Heart right ventricle (tissue), 16 donors: ENCODE results near the gene SLC2A13. TPM values are rescaled to one million over a fixed set of nuclear protein-coding genes. Genes with fewer than 3 reads are reported as not detected.

ENCODE experiments used
- ATAC-seq, 8 donors: fragments of 200-7000 bp; cut with Tn5 transposase; one replicate each; pipeline ENCODE4 v1.9.1; 2020; ENCODE audit warnings: mild to moderate bottlenecking in 8 of 8, moderate library complexity in 8 of 8, moderate number of reproducible peaks in 1 of 8
- DNase-seq, 2 donors: peaks; one replicate each; pipeline ENCODE4 v3.0.0-alpha.2; 2020
- H3K27ac ChIP-seq, 10 donors: fragments of 200-600 bp; sonication (generic) in 2 of 10; one replicate each; pipeline versions ENCODE4 v1.5.0 to v1.8.0; 2020 to 2022; ENCODE audit warnings: mild to moderate bottlenecking in 3 of 10
- H3K27me3 ChIP-seq, 7 donors: fragments of 200-600 bp; one replicate each; pipeline ENCODE4 v1.8.0; 2021 to 2022; ENCODE audit warnings: mild to moderate bottlenecking in 2 of 7
- H3K36me3 ChIP-seq, 9 donors: fragments of 200-600 bp; sonication (generic) in 1 of 9; one replicate each; pipeline versions ENCODE4 v1.5.0 to v1.8.0; 2020 to 2022; ENCODE audit warnings: mild to moderate bottlenecking in 2 of 9
- H3K4me1 ChIP-seq, 9 donors: fragments of 200-600 bp; sonication (generic) in 1 of 9; one replicate each; pipeline versions ENCODE4 v1.5.0 to v1.8.0; 2020 to 2022; ENCODE audit warnings: mild to moderate bottlenecking in 4 of 9
- H3K4me3 ChIP-seq, 10 donors: fragments of 200-600 bp; sonication (generic) in 2 of 10; one replicate each; pipeline versions ENCODE4 v1.5.0 to v1.8.0; 2020 to 2022; ENCODE audit warnings: mild to moderate bottlenecking in 7 of 10, moderate library complexity in 2 of 10
- H3K9me3 ChIP-seq, 11 donors: fragments of 200-600 bp in 10 of 11; sonication (generic) in 2 of 11; one replicate each; pipeline versions ENCODE4 v1.5.0 to v1.8.0; 2013 to 2022; ENCODE audit warnings: mild to moderate bottlenecking in 2 of 11, control low read depth in 1 of 11, moderate library complexity in 1 of 11
- WGBS, 2 donors: extraction: QIAGEN DNeasy Blood & Tissue Kit; methylation state at CpG; one replicate each; pipeline ENCODE4 v1.1.7; 2013; ENCODE audit warnings: inconsistent platforms in 1 of 2; 5-methylcytosine and 5-hydroxymethylcytosine counted together
- intact Hi-C, 10 donors: fragments of 100-400 bp; cut with DNase I; formaldehyde crosslinking; loops; one replicate each; pipeline versions ENCODE4 v1.11.1 to v1.14.2; 2022
- long read RNA-seq, 3 donors: library from polyadenylated mRNA; unstranded; transcript quantifications; one replicate each; pipeline ENCODE4 v2.0.0, GENCODE V29; 2020 to 2021
- polyA plus RNA-seq, 2 donors: library from polyadenylated mRNA; stranded (reverse); fragments of 200-250 nt; gene quantifications; one replicate each; pipeline ENCODE4 v1.2.3, GENCODE V29; 2013
- total RNA-seq, 10 donors: library from RNA; stranded (reverse); fragmentation: NEBNext Ultra II Directional in 3 of 10; extraction: Animal tissue kit (Norgen Biotek cat#: 25700) in 3 of 10; gene quantifications; one replicate each; pipeline versions ENCODE4 v1.2.1 to v1.2.4, GENCODE V29; 2021 to 2023
- TF ChIP-seq, protein P1 (sequence below), 9 donors: fragments of 200-600 bp; sonication (generic) in 2 of 9; IDR thresholded peaks; one replicate each; pipeline versions ENCODE4 v1.5.0 to v1.8.0; 2021 to 2022; ENCODE audit warnings: antibody characterized with exemption in 9 of 9, mild to moderate bottlenecking in 5 of 9, moderate library complexity in 1 of 9
- donor health status: Arrhythmogenic right ventricular cardiomyopathy.
- donor health status: ischemic (EF 13 %, LVEDD 7.1; RV severe dilation, severe dysfunction).
- donor health status: healthy with polysubstance abuse.
- donor health status: DM: no; HTN: yes; CAD: no.
- donor health status: DM: no; HTN: no; CAD: no.
- donor health status: ischemic (EF 25% LVEDD 6.9; RV normal size, moderate dysfunction).
- donor health status: ischemic (EF 25% LVEDD 5.7; RV mildly dilated, moderate dysfunction).
- donor health status: healthy.
- donor health status: DM: yes; HTN: yes; CAD: no.
- donor health status: Ischemic cardiomyopathy.
- donor health status: ischemic (EF 35%, LVEDD 5.7; RV mildly dilated, moderate dysfunction).
- donor health status: nonischemic (EF 11% LVEDD 7.7; RV severe dilation, severe dysfunction).
- donor health status: DM: yes; HTN: yes; CAD: no.
- donor health status: PGD.
- donor health status: ischemic (EF 29% LVEDD 5.4; RV normal size, mild dysfunction).
- donor health status: nonischemic (EF 23%, LVEDD 6.1; RV moderate dilation, normal function).

SLC2A13 gene
- total RNA-seq (10 to 100 TPM in 6 of 10 donors, 1 to 10 TPM in 4; 7.3 to 14.2 (median 10.2) TPM), polyA plus RNA-seq (1 to 10 TPM; 2.6 to 3.1 TPM)
- long read RNA-seq, donor 1, full-length matches to known transcripts, result 2 of 6 reads
- long read RNA-seq, donor 1, partial matches to known transcripts, result 2 of 6 reads
- long read RNA-seq, donor 1, other reads (novel, unspliced or antisense), result 2 of 6 reads
- long read RNA-seq, donor 2, full-length matches to known transcripts, result 3 of 3 reads
- long read RNA-seq, donor 2, partial matches to known transcripts, result 0 of 3 reads
- long read RNA-seq, donor 2, other reads (novel, unspliced or antisense), result 0 of 3 reads
- long read RNA-seq, donor 3, partial matches to known transcripts, result 8 of 16 reads
- long read RNA-seq, donor 3, other reads (novel, unspliced or antisense), result 8 of 16 reads

DNA sequence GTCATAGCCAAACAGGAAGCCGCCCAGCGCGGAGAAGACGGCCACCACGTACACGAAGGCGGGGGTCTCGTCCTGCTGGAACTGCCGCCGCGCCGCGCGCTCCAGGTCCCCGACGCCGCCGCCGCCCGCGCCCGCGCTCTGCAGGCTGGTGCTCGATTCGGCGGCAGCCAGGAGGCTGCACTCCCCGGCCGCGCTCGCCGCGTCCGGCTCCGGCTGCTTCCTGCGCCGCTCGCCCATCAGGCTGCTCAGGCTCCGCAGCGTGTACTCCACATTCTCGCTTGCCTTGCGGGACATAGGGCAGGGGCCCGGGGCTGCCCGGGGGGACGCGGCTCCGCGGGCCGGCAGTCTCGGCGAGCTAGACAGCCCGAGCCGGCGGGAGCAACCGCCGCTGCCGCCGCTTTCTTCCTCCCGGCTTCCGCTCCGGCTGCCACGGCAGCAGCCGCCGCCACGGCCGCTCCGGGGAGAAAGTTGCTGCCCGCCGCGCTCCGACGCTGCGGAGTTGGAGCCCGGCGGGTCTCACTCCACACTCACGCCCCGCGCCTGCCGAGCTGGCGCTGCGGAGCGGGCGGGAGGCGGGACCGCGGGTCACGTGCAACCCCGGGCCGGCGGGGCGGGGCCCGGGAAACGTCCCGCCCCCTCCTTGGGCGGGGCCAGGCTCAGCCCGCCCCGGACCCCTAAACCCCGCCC lies at the start of gene SLC2A13:
SLC2A13 (minus strand) TSS at position 567 of the 687 bp plus-strand sequence; CDS start at position 294, 273 bp downstream.
- 1% methylated on average over 86 to 97 of the region's 97 CpGs for WGBS, 2 donors
- Histone ChIP-seq H3K4me3 (peak within 1 kb of the TSS; percentile 78 to 99 (median 93)), H3K36me3 (no peaks in the 10 kb centered on the region), H3K9me3 (no peaks in the 10 kb centered on the region), H3K4me1 (peaks cover 0 to 38% (median 31%) of the 10 kb centered on the region in 9 donors), H3K27me3 (peaks cover 0 to 4% (median 0%) of the 10 kb centered on the region in 7 donors), H3K27ac (peak within 1 kb of the TSS; percentile 9 to 93 (median 87))
- ATAC-seq (peak; percentile 96 to 99 (median 97)), DNase-seq (peak; percentile 65 to 84)
- intact Hi-C loops, result loop anchor here in 9 of 10 donors (1.0 to 10.0 kb wide), 12 partner anchors 43 to 521 kb away; no protein-coding TSS in a partner anchor
- TF ChIP-seq, protein P1, sequence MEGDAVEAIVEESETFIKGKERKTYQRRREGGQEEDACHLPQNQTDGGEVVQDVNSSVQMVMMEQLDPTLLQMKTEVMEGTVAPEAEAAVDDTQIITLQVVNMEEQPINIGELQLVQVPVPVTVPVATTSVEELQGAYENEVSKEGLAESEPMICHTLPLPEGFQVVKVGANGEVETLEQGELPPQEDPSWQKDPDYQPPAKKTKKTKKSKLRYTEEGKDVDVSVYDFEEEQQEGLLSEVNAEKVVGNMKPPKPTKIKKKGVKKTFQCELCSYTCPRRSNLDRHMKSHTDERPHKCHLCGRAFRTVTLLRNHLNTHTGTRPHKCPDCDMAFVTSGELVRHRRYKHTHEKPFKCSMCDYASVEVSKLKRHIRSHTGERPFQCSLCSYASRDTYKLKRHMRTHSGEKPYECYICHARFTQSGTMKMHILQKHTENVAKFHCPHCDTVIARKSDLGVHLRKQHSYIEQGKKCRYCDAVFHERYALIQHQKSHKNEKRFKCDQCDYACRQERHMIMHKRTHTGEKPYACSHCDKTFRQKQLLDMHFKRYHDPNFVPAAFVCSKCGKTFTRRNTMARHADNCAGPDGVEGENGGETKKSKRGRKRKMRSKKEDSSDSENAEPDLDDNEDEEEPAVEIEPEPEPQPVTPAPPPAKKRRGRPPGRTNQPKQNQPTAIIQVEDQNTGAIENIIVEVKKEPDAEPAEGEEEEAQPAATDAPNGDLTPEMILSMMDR (IDR thresholded peaks at IDR 0.05), result no peak

DNA sequence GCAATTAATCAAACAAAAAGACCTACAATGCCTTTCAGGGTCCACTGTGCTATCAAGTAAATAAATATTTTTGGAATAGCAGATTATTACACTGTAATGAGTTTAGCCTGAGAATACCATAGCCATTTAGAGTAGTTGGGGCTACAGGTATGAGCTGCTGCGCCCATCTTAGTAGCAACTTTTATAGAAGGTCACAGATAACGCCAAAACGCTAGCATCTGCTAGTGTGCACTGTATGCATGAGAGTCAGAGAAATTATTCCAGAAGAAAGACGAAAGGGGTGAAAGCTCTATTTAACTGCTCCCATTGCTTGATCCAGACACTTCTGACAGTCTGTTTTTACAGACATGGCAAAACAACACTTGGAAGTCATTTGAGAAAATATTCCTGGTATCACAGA lies 48.5 kb upstream of the SLC2A13 start:
- intact Hi-C loops, result loop anchor here in 8 of 10 donors (5.0 to 10.0 kb wide), 6 partner anchors 68 to 770 kb away; partner anchors contain the start of gene LRRK2 (in 4 of the 8)
- no peaks in the 10 kb centered on the region for H3K27me3 ChIP-seq
- H3K4me3 ChIP-seq, result no peak overlapping the region
- H3K36me3 ChIP-seq, result no peaks in the 10 kb centered on the region
- no peaks in the 10 kb centered on the region for H3K9me3 ChIP-seq
- WGBS, 2 donors, result 85 to 87% methylated on average over 4 of the region's 4 CpGs
- ATAC-seq, result no peak
- no peak overlapping the region for H3K27ac ChIP-seq
- peaks cover 0 to 27% (median 0%) of the 10 kb centered on the region in 9 donors for H3K4me1 ChIP-seq
- DNase-seq, result no peak
- TF ChIP-seq, protein P1 (IDR thresholded peaks at IDR 0.05), result no peak

DNA sequence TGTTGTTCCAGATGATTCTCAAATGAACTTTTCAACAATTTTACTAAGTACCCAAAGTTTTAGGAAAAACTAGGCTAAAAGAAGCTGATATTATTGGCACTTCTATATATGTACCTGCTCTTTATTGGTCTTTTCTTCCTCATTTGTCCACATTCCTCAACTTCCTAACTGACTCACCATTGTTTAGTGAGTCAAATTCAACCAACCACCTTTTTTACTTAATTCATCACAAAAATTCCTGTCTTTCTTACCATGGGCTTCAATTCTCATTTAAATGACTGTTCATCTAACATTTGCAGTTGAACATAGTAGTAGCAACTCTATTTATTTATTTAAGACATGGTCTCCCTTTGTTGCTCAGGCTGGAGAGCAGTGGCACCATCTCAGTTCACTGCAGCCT lies 47.6 kb upstream of the SLC2A13 start:
- DNase-seq (no peak), ATAC-seq (no peak)
- no peaks in the 10 kb centered on the region for H3K27me3 ChIP-seq
- H3K4me3 ChIP-seq, result no peak overlapping the region
- TF ChIP-seq, protein P1 (IDR thresholded peaks at IDR 0.05), result no peak
- peaks cover 0 to 17% (median 0%) of the 10 kb centered on the region in 9 donors for H3K4me1 ChIP-seq
- no peaks in the 10 kb centered on the region for H3K9me3 ChIP-seq
- no peaks in the 10 kb centered on the region for H3K36me3 ChIP-seq
- H3K27ac ChIP-seq, result no peak overlapping the region
- intact Hi-C loops, result loop anchor here in 8 of 10 donors (2.0 to 10.0 kb wide), 8 partner anchors 69 to 771 kb away; partner anchors contain the start of gene LRRK2 (in 4 of the 8)

DNA sequence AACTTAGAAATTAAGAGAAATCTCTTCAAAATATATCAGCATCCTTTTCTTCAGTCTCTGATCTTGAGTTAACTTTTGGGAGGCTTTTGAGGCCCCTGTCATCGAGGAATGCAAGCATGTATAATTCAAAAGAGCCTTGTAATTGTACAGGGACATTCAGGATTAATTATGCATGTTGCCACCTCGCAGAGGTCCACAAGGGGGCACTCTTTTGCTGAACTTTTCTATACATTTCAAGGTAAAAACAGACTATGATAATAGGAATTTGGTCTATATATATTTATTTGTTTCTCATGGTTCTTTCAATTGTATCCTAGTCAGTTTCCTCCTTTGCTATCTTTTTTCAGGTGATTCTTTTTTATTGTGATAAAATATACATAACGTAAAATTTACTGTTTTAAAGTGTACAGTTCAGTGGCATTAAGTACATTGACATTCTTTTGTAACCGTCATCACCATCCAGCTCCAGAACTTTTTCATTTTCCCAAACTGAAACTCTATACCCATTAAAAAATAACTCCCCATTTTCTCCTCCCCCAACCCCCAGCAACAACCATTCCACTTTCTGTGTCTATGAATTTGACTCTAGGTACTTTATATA lies 47.0 kb upstream of the SLC2A13 start:
- H3K4me3 ChIP-seq, result no peak overlapping the region
- TF ChIP-seq, protein P1 (IDR thresholded peaks at IDR 0.05), result peak; percentile 57 to 93 (median 83)
- H3K36me3 ChIP-seq, result no peaks in the 10 kb centered on the region
- peaks cover 0 to 12% (median 0%) of the 10 kb centered on the region in 9 donors for H3K4me1 ChIP-seq
- ATAC-seq (peak in 3 of 8 donors; percentile 46 to 55 (median 47)), DNase-seq (peak; percentile 21 to 38)
- H3K27ac ChIP-seq, result no peak overlapping the region
- intact Hi-C loops, result loop anchor here in 8 of 10 donors (2.0 to 10.0 kb wide), 8 partner anchors 69 to 772 kb away; partner anchors contain the start of gene LRRK2 (in 4 of the 8)
- 34 to 38% methylated on average over 4 of the region's 4 CpGs for WGBS, 2 donors
- no peaks in the 10 kb centered on the region for H3K27me3 ChIP-seq
- H3K9me3 ChIP-seq, result no peaks in the 10 kb centered on the region
